ENCODE results near the gene PHF20. TPM values are rescaled to one million over a fixed set of nuclear protein-coding genes. Genes with fewer than 3 reads are reported as not detected.
"Not testable (repeated sequence)": the region's sequence is repeated elsewhere in the genome, so short reads cannot be mapped to it uniquely, and the experiment has no call there.

The PHF20 gene
- total RNA-seq, 4 donors from 2014 or later = 13.6 to 33.2 (median 16.6) TPM

- intact Hi-C loops (cut with DNase I) = no loop called here
- no peak overlapping the region for H3K4me3 ChIP-seq
Observed at GRCh38 chr20:35756404-35756803, 15.4 kb upstream of the PHF20 start.

GRCh38 chr20:35757098-35757705 lies 14.6 kb upstream of the PHF20 start:
- H3K4me1 ChIP-seq = peaks cover 0 to 7% (median 0%) of the 10 kb centered on the region in 3 donors
- TF ChIP-seq CTCF (IDR thresholded peaks at IDR 0.05) = no peak
- 61 to 65% methylated on average over 4 of the region's 4 CpGs for WGBS, 2 donors
- H3K9me3 ChIP-seq = no peaks in the 10 kb centered on the region
- no peaks in the 10 kb centered on the region for H3K27me3 ChIP-seq
- H3K27ac ChIP-seq = peak overlapping the region in 3 of 4 donors; percentile 2 to 61 (median 11)
- no peaks in the 10 kb centered on the region for H3K36me3 ChIP-seq
- intact Hi-C loops (cut with DNase I) = no loop called here
- no peak overlapping the region for H3K4me3 ChIP-seq
- DNase-seq = no peak

More at GRCh38 chr20:35756404-35756803, 15.4 kb upstream of the PHF20 start:
- Histone ChIP-seq H3K36me3 (no peaks in the 10 kb centered on the region), H3K4me1 (peaks cover 0 to 7% (median 0%) of the 10 kb centered on the region in 3 donors), H3K9me3 (no peaks in the 10 kb centered on the region), H3K27me3 (no peaks in the 10 kb centered on the region), H3K27ac (no peak overlapping the region)
- TF ChIP-seq CTCF (IDR thresholded peaks at IDR 0.05) = no peak
- TF ChIP-seq POLR2A (IDR thresholded peaks at IDR 0.05) = no peak
- no peak for DNase-seq
- 90 to 94% methylated on average over 4 of the region's 4 CpGs for WGBS, 2 donors

- H3K27me3 ChIP-seq; H3K4me3 ChIP-seq; H3K9me3 ChIP-seq; intact Hi-C loops (cut with DNase I); H3K36me3 ChIP-seq; H3K27ac ChIP-seq; DNase-seq: not testable (repeated sequence)
- WGBS, 2 donors = 83 to 87% methylated on average over 11 of the region's 11 CpGs
- peaks cover 0 to 16% (median 0%) of the 10 kb centered on the region in 3 donors for H3K4me1 ChIP-seq
Observed at GRCh38 chr20:35761548-35761947, 10.3 kb upstream of the PHF20 start.

GRCh38 chr20:35762461-35762860 lies 9.4 kb upstream of the PHF20 start:
- no peaks in the 10 kb centered on the region for H3K27me3 ChIP-seq
- H3K4me3 ChIP-seq = no peak overlapping the region
- intact Hi-C loops (cut with DNase I) = no loop called here
- 45 to 55% methylated on average over 3 of the region's 3 CpGs for WGBS, 2 donors
- no peaks in the 10 kb centered on the region for H3K9me3 ChIP-seq
- H3K4me1 ChIP-seq = peaks cover under 1 to 24% (median 6%) of the 10 kb centered on the region in 3 donors
- TF ChIP-seq POLR2A (IDR thresholded peaks at IDR 0.05) (no peak), CTCF (IDR thresholded peaks at IDR 0.05) (no peak)
- H3K27ac ChIP-seq = no peak overlapping the region
- no peak for DNase-seq
- H3K36me3 ChIP-seq = no peaks in the 10 kb centered on the region

GRCh38 chr20:35764936-35765335 lies 6.9 kb upstream of the PHF20 start:
- H3K9me3 ChIP-seq; H3K27me3 ChIP-seq; intact Hi-C loops (cut with DNase I); H3K4me3 ChIP-seq; DNase-seq; H3K36me3 ChIP-seq: not testable (repeated sequence)
- WGBS, 2 donors = 31 to 51% methylated on average over 2 of the region's 2 CpGs
- H3K27ac ChIP-seq = peak overlapping the region in 3 of 4 donors; percentile 14 to 39 (median 34)
- peaks cover 17 to 41% (median 26%) of the 10 kb centered on the region in 3 donors for H3K4me1 ChIP-seq

- no peak for DNase-seq
- peak overlapping the region in 3 of 4 donors; percentile 96 to 99 (median 97) for H3K27ac ChIP-seq
- no peaks in the 10 kb centered on the region for H3K36me3 ChIP-seq
- no peak overlapping the region for H3K4me3 ChIP-seq
- H3K9me3 ChIP-seq = no peaks in the 10 kb centered on the region
- intact Hi-C loops (cut with DNase I) = no loop called here
- no peak for TF ChIP-seq CTCF (IDR thresholded peaks at IDR 0.05)
- TF ChIP-seq POLR2A (IDR thresholded peaks at IDR 0.05) = no peak
- H3K27me3 ChIP-seq = no peaks in the 10 kb centered on the region
- H3K4me1 ChIP-seq = peaks cover 18 to 59% (median 38%) of the 10 kb centered on the region in 3 donors
- 53 to 55% methylated on average over 4 of the region's 4 CpGs for WGBS, 2 donors
Observed at GRCh38 chr20:35766843-35767242, 5.0 kb upstream of the PHF20 start.

All from esophagus squamous epithelium (tissue), 5 donors.